GM23248 (cell line): ENCODE results near the gene STX16.

ENCODE experiments used
- EZH2 ChIP-seq: fragments of 200-600 bp; sonication (generic); IDR thresholded peaks from 2 replicates; pipeline ENCODE4 v1.6.1; 2018; ENCODE audit warnings: antibody characterized with exemption, mild to moderate bottlenecking; ENCODE audit not compliant: insufficient read depth, poor library complexity, severe bottlenecking
- EZH2phosphoT487 ChIP-seq: fragments of 200-600 bp; sonication (generic); IDR thresholded peaks from 2 replicates; pipeline ENCODE4 v1.6.1; 2018; ENCODE audit warnings: antibody characterized with exemption, moderate library complexity, mild to moderate bottlenecking, low read depth; ENCODE audit not compliant: insufficient read depth

DNA sequence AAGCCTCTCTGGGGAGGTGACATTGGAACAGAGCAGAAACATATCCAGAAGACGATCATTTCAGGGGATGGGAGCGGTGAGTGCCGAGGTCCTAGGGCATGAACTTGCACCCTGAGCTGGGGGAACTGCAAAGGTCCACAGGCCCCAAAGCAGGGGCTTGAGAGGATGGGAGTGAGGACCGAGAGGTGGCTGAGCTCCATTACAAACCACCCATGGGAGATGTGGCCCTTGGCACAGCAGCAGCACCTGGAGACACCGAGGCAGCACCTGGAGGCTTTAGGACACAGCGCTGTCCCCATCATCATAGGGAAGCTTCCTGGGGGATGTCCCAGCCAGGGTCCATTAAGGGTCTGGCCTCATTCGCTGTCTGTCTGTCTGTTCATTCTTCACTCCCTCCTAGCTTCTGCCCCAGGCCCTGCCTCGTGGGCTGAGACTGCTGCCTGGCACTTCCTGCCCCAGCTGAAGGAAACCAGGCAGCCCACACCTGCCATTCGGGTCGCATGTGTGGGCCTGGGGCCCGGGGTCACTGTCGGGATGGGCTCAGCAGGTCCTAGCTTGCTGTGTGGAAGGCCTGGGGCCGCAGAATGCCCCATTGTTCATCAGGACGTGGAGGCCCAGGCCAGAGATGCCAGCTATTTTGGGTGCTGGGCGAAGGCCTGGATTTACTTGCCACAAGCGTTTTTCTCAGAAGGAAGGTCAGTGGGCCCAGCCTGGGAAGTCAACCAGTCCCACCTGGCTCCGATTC, 42.8 kb upstream of the STX16 start:
- no peak for TF ChIP-seq EZH2phosphoT487
- TF ChIP-seq EZH2 = no peak
